PC-9 (cell line): ENCODE data around the gene TTLL1.

Experiments used
- CTCF ChIP-seq: fragments of 200-600 bp; sonication (generic); conservative IDR thresholded peaks from 2 replicates; pipeline ENCODE4 v1.6.1; 2017; ENCODE audit warnings: mixed run types, antibody characterized with exemption, mild to moderate bottlenecking, moderate library complexity
- EZH2 ChIP-seq: fragments of 200-600 bp; sonication (generic); IDR thresholded peaks from 2 replicates; pipeline ENCODE4 v1.8.0; 2017; ENCODE audit warnings: antibody characterized with exemption, low read depth

GRCh38 chr22:43090130-43090789, 1.1 kb upstream of the TTLL1 start:
- TF ChIP-seq CTCF (peak; percentile 55; the same call in 1 of the 2 replicates), EZH2 (no peak)
